Measurements from ENCODE around the gene PTDSS2. TPM values are rescaled to one million over a fixed set of nuclear protein-coding genes. Genes with fewer than 3 reads are reported as not detected.
A peak's percentile ranks its signal among the peaks of the same experiment; 100 is the strongest.

Gene PTDSS2
- total and polyA plus RNA-seq, 2 of the 4 experiments (the other 2 are of a cell fraction) = 23.5 to 26.6 TPM

GRCh38 chr11:408154-409007, 41.7 kb upstream of the PTDSS2 start:
- Histone ChIP-seq H3K4me2 (ENCODE audit: low read depth, low read length) (no peak overlapping the region), H3K9me1 (ENCODE audit: insufficient read depth, low read length) (no peaks in the 10 kb centered on the region), H2AFZ (replicated peaks; ENCODE audit: low read length, poor library complexity) (no peak overlapping the region), H3K9me3 (ENCODE audit: control insufficient read depth, insufficient read depth, low read length) (no peaks in the 10 kb centered on the region), H3K9ac (ENCODE audit: low read depth, low read length) (no peak overlapping the region), H3K4me3 (ENCODE audit: insufficient read depth, low read depth, low read length) (no peak overlapping the region), H4K20me1 (ENCODE audit: insufficient read depth, low read length) (no peaks in the 10 kb centered on the region), H3K56ac (ENCODE audit: extremely low read depth, insufficient read depth, low read length) (no peak overlapping the region), H2AK9ac (replicated peaks; ENCODE audit: low read depth, low read length, poor library complexity) (peak overlapping the region; percentile 50), H3K27me3 (ENCODE audit: control insufficient read depth, insufficient read depth, low read length) (peaks cover 2% of the 10 kb centered on the region; the same call in 1 of the 2 replicates), H4K8ac (ENCODE audit: low read depth in 2 of 2, low read length in 2 of 2) (no peak overlapping the region), H3K18ac (ENCODE audit: low read depth, low read length) (no peak overlapping the region), H2BK20ac (ENCODE audit: low read depth, low read length) (no peak overlapping the region), H3K4me1 (ENCODE audit: control insufficient read depth, insufficient read depth, low read length) (peaks cover 3% of the 10 kb centered on the region; the same call in 1 of the 2 replicates), H2AK5ac (ENCODE audit: low read depth, low read length) (no peak overlapping the region), H2BK120ac (ENCODE audit: low read depth, low read length) (no peak overlapping the region), H3K79me1 (ENCODE audit: low read depth in 1 of 2, low read length in 2 of 2) (no peaks in the 10 kb centered on the region), H3K14ac (replicated peaks; ENCODE audit: low read depth, low read length) (no peak overlapping the region), H4K91ac (ENCODE audit: insufficient read depth, low read depth, low read length) (no peak overlapping the region), H3K4ac (ENCODE audit: low read depth, low read length) (no peak overlapping the region), H4K5ac (ENCODE audit: low read depth, low read length) (no peak overlapping the region), H2BK5ac (ENCODE audit: low read depth, low read length, poor library complexity, severe bottlenecking) (no peak overlapping the region), H3K23ac (ENCODE audit: low read depth, low read length) (no peak overlapping the region), H2BK15ac (ENCODE audit: low read depth, low read length) (no peak overlapping the region), H3K27ac (ENCODE audit: insufficient read depth, low read length) (no peak overlapping the region), H3K36me3 (ENCODE audit: control insufficient read depth, insufficient read depth, low read length) (no peaks in the 10 kb centered on the region)
- DNase-seq (no peak), ATAC-seq (ENCODE audit: low read depth) (no peak)
- 83% methylated on average over 12 of the region's 15 CpGs; no CpG with 5 or more reads in 1 of the 2 experiments for WGBS, 2 experiments (ENCODE audit: extremely low coverage in 2 of 2, insufficient read length in 1 of 2)
- CTCF ChIA-PET = no interaction called here
- in situ Hi-C loops (cut with MboI; ENCODE audit: low sequenced_read_pairs) = no loop called here
- POLR2A ChIA-PET (ENCODE audit: unreplicated experiment) = no interaction called here
- dilution Hi-C loops (cut with HindIII; ENCODE audit: low sequenced_read_pairs, unreplicated experiment) = no loop called here
- intact Hi-C loops (cut with micrococcal nuclease) = no loop called here
- BruUV-seq (replicated peaks) = no TSS peak
- TF ChIP-seq CHD1 (IDR thresholded peaks at IDR 0.05; ENCODE audit: low read depth, low read length) (no peak), MAFK (IDR thresholded peaks at IDR 0.05; ENCODE audit: low read depth, low read length) (no peak), POLR2A (IDR thresholded peaks at IDR 0.05; ENCODE audit: low read depth, low read length) (no peak), BHLHE40 (IDR thresholded peaks at IDR 0.05; ENCODE audit: low read depth, low read length) (no peak), NFE2L2 (IDR thresholded peaks at IDR 0.05; ENCODE audit: low read depth, low read length) (no peak), MAZ (IDR thresholded peaks at IDR 0.05; ENCODE audit: borderline replicate concordance, low read depth, low read length) (no peak), SMC3 (IDR thresholded peaks at IDR 0.05; ENCODE audit: low read depth, low read length) (no peak), MXI1 (IDR thresholded peaks at IDR 0.05; ENCODE audit: borderline replicate concordance, low read depth, low read length) (no peak), RFX5 (IDR thresholded peaks at IDR 0.05; ENCODE audit: low read depth, low read length) (no peak), RCOR1 (IDR thresholded peaks at IDR 0.05; ENCODE audit: insufficient replicate concordance, low read length) (no peak)
